Stomach (tissue), 9 donors: ENCODE data around the gene KRT25. TPM values are rescaled to one million over a fixed set of nuclear protein-coding genes. Genes with fewer than 3 reads are reported as not detected.

ENCODE experiments used
- DNase-seq, 2 donors: peaks; one replicate each; pipeline versions ENCODE4 v3.0.0 to v3.0.0-alpha.2; 2013 to 2019
- H3K27ac ChIP-seq, 5 donors: fragments of 200-600 bp in 4 of 5; sonication (generic) in 4 of 5; one replicate each; pipeline ENCODE4 v1.5.1; 2013 to 2019; ENCODE audit warnings: mild to moderate bottlenecking in 1 of 5, moderate library complexity in 1 of 5
- H3K27me3 ChIP-seq, 3 donors: fragments of 200-600 bp; sonication (generic); one replicate each; pipeline ENCODE4 v1.5.1; 2017 to 2019; ENCODE audit warnings: mixed run types in 1 of 3
- H3K36me3 ChIP-seq, 4 donors: fragments of 200-600 bp; sonication (generic); 1 replicate in 3 of 4; 2 replicates in 1 of 4; pipeline ENCODE4 v1.5.1; 2016 to 2019
- H3K4me1 ChIP-seq, 4 donors: fragments of 200-600 bp; sonication (generic); one replicate each; pipeline ENCODE4 v1.5.1; 2016 to 2019
- H3K4me3 ChIP-seq, 4 donors: fragments of 200-600 bp; sonication (generic) in 3 of 4; one replicate each; pipeline ENCODE4 v1.5.1; 2016 to 2019; ENCODE audit warnings: mild to moderate bottlenecking in 1 of 4
- H3K9me3 ChIP-seq, 4 donors: fragments of 200-600 bp; sonication (generic); one replicate each; pipeline ENCODE4 v1.5.1; 2016 to 2019
- CTCF ChIP-seq, 7 experiments: fragments of 450-650 bp in 4 of 7; fragments of 200-600 bp in 3 of 7; sonication (generic) in 3 of 7; IDR thresholded peaks; one replicate each; pipeline ENCODE4 v1.5.1; 2016 to 2019; ENCODE audit warnings: antibody characterized with exemption in 7 of 7, control low read depth in 2 of 7, mild to moderate bottlenecking in 1 of 7
- EP300 ChIP-seq: sonication (generic); formaldehyde crosslinking; IDR thresholded peaks from one replicate; pipeline ENCODE4 v1.6.1; 2017; ENCODE audit warnings: antibody characterized with exemption
- POLR2A ChIP-seq, 4 donors: fragments of 450-650 bp; IDR thresholded peaks; one replicate each; pipeline ENCODE4 v1.6.1; 2016; ENCODE audit warnings: antibody characterized with exemption in 4 of 4, control low read depth in 2 of 4, mild to moderate bottlenecking in 1 of 4, moderate library complexity in 1 of 4
- POLR2AphosphoS5 ChIP-seq, 3 donors: sonication (generic); formaldehyde crosslinking; IDR thresholded peaks; one replicate each; pipeline ENCODE4 v1.6.1; 2016; ENCODE audit warnings: antibody characterized with exemption in 3 of 3
- WGBS, 5 donors: extraction: QIAGEN DNeasy Blood & Tissue Kit in 3 of 5; methylation state at CpG; one replicate each; pipeline versions ENCODE4 v1.1.5 to v1.1.7; 2013 to 2018; 5-methylcytosine and 5-hydroxymethylcytosine counted together
- intact Hi-C: fragments of 100-400 bp; cut with DNase I; formaldehyde crosslinking; loops from one replicate; pipeline ENCODE4 v1.15.1; 2023; ENCODE audit warnings: low total_unique reads
- polyA plus RNA-seq, 3 donors: library from polyadenylated mRNA; stranded (reverse); fragments of 200-250 nt; gene quantifications; one replicate each; pipeline ENCODE4 v1.2.3, GENCODE V29; 2013
- total RNA-seq, 5 donors: library from RNA; depleted of rRNA; stranded (reverse); fragments of >200 nt; gene quantifications; one replicate each; pipeline versions ENCODE4 v1.1.0 to v1.2.3, GENCODE V29; 2014 to 2016
- donor health status: healthy with polysubstance abuse.
- donor health status: Bipolar disorder and iron deficiency.
- donor health status: healthy.

The KRT25 gene
- total and polyA plus RNA-seq, 8 donors: not detected

GRCh38 chr17:40699853-40700252 is 55.3 kb downstream of the KRT25 start:
- Histone ChIP-seq H3K4me1 (peaks cover 0 to 24% (median 15%) of the 10 kb centered on the region in 4 donors), H3K27ac (no peak overlapping the region), H3K36me3 (no peaks in the 10 kb centered on the region), H3K4me3 (no peak overlapping the region), H3K9me3 (no peaks in the 10 kb centered on the region), H3K27me3 (peaks cover 0 to 19% (median 0%) of the 10 kb centered on the region in 3 donors)
- intact Hi-C loops: no loop called here
- WGBS, 5 donors: 31 to 52% (median 44%) methylated on average over 5 of the region's 5 CpGs
- peak in 1 of 2 donors; percentile 46 for DNase-seq
- TF ChIP-seq CTCF (IDR thresholded peaks at IDR 0.05) (no peak), POLR2AphosphoS5 (IDR thresholded peaks at IDR 0.05) (no peak), EP300 (no peak), POLR2A (IDR thresholded peaks at IDR 0.05) (no peak)

- no peaks in the 10 kb centered on the region for H3K36me3 ChIP-seq
- WGBS, 5 donors: 16 to 45% (median 25%) methylated on average over 9 of the region's 9 CpGs
- DNase-seq: no peak
- H3K9me3 ChIP-seq: no peaks in the 10 kb centered on the region
- H3K27me3 ChIP-seq: peaks cover 0 to 20% (median 0%) of the 10 kb centered on the region in 3 donors
- TF ChIP-seq POLR2AphosphoS5 (IDR thresholded peaks at IDR 0.05): no peak
- no peak for TF ChIP-seq POLR2A (IDR thresholded peaks at IDR 0.05)
- intact Hi-C loops: no loop called here
- H3K4me3 ChIP-seq: no peak overlapping the region
- H3K27ac ChIP-seq: no peak overlapping the region
- H3K4me1 ChIP-seq: peaks cover 0 to 24% (median 15%) of the 10 kb centered on the region in 4 donors
These were observed 55.8 kb downstream of the KRT25 start for GRCh38 chr17:40699371-40699770.

Other genes starting within 250 kb of the KRT25 start
- 1 to 10 TPM in 1 of 5 donors, not detected in 4; 3.1 TPM for gene CCR7, start 189.9 kb downstream of the KRT25 start, total RNA-seq
- gene CCR7, start 189.9 kb downstream of the KRT25 start, polyA plus RNA-seq: 1 to 10 TPM in 1 of 3 donors, under 1 TPM in 1, not detected in 1; 0.92 to 1.4 TPM
- 100 to 1,000 TPM in 3 of 5 donors, 10 to 100 TPM in 2; 27.5 to 125 (median 104) TPM for gene SMARCE1, start 107.5 kb downstream of the KRT25 start, total RNA-seq
- gene SMARCE1, start 107.5 kb downstream of the KRT25 start, polyA plus RNA-seq: 10 to 100 TPM; 53.3 to 77.7 (median 61.8) TPM
- 1 to 10 TPM in 1 of 5 donors, not detected in 4; 2.8 TPM for gene KRT222, start 90.2 kb downstream of the KRT25 start, total RNA-seq
- 1 to 10 TPM in 1 of 3 donors, under 1 TPM in 2; 0.33 to 1.1 (median 0.61) TPM for gene KRT222, start 90.2 kb downstream of the KRT25 start, polyA plus RNA-seq
- gene KRT24, start 51.6 kb downstream of the KRT25 start, total RNA-seq: 1 to 10 TPM in 1 of 5 donors, under 1 TPM in 1, not detected in 3; 0.58 to 1.8 TPM
- 10 to 100 TPM in 1 of 3 donors, under 1 TPM in 1, not detected in 1; 0.56 to 30.4 TPM for gene KRT24, start 51.6 kb downstream of the KRT25 start, polyA plus RNA-seq
- not detected for gene KRT26, start 16.9 kb upstream of the KRT25 start, total RNA-seq
- not detected for gene KRT26, start 16.9 kb upstream of the KRT25 start, polyA plus RNA-seq
- not detected for gene KRT27, start 27.2 kb upstream of the KRT25 start, total RNA-seq
- not detected for gene KRT27, start 27.2 kb upstream of the KRT25 start, polyA plus RNA-seq
- gene KRT28, start 44.6 kb upstream of the KRT25 start, total RNA-seq: not detected
- gene KRT28, start 44.6 kb upstream of the KRT25 start, polyA plus RNA-seq: not detected
- gene KRT10, start 67.3 kb upstream of the KRT25 start, total RNA-seq: 10 to 100 TPM in 1 of 5 donors, 1 to 10 TPM in 3, under 1 TPM in 1; 0.58 to 25.4 (median 2.9) TPM
- 10 to 100 TPM; 46.1 to 49.0 (median 47.7) TPM for gene KRT10, start 67.3 kb upstream of the KRT25 start, polyA plus RNA-seq
- 10 to 100 TPM in 2 of 5 donors, 1 to 10 TPM in 1, not detected in 2; 1.1 to 57.6 (median 14.0) TPM for gene KRT12, start 111.9 kb upstream of the KRT25 start, total RNA-seq
- gene KRT12, start 111.9 kb upstream of the KRT25 start, polyA plus RNA-seq: under 1 TPM in 1 of 3 donors, not detected in 2; 0.61 TPM
- 100 to 1,000 TPM in 2 of 5 donors, 10 to 100 TPM in 1, not detected in 2; 72.0 to 121 (median 101) TPM for gene KRT20, start 129.9 kb upstream of the KRT25 start, total RNA-seq
- 100 to 1,000 TPM in 1 of 3 donors, 1 to 10 TPM in 2; 3.9 to 370 (median 4.4) TPM for gene KRT20, start 129.9 kb upstream of the KRT25 start, polyA plus RNA-seq
- gene KRT23, start 182.3 kb upstream of the KRT25 start, total RNA-seq: not detected
- 1 to 10 TPM in 2 of 3 donors, not detected in 1; 1.1 to 2.6 TPM for gene KRT23, start 182.3 kb upstream of the KRT25 start, polyA plus RNA-seq
- gene KRT39, start 211.6 kb upstream of the KRT25 start, total RNA-seq: not detected
- not detected for gene KRT39, start 211.6 kb upstream of the KRT25 start, polyA plus RNA-seq
- not detected for gene KRT40, start 229.0 kb upstream of the KRT25 start, total RNA-seq
- under 1 TPM in 1 of 3 donors, not detected in 2; 0.10 TPM for gene KRT40, start 229.0 kb upstream of the KRT25 start, polyA plus RNA-seq
- not detected for gene KRTAP3-3, start 238.8 kb upstream of the KRT25 start, total RNA-seq
- not detected for gene KRTAP3-3, start 238.8 kb upstream of the KRT25 start, polyA plus RNA-seq
- not detected for gene KRTAP3-2, start 244.6 kb upstream of the KRT25 start, total RNA-seq
- gene KRTAP3-2, start 244.6 kb upstream of the KRT25 start, polyA plus RNA-seq: not detected